ENCODE measurements around the gene SYT17.
A peak's percentile ranks its signal among the peaks of the same experiment; 100 is the strongest.

Gene SYT17

DNA sequence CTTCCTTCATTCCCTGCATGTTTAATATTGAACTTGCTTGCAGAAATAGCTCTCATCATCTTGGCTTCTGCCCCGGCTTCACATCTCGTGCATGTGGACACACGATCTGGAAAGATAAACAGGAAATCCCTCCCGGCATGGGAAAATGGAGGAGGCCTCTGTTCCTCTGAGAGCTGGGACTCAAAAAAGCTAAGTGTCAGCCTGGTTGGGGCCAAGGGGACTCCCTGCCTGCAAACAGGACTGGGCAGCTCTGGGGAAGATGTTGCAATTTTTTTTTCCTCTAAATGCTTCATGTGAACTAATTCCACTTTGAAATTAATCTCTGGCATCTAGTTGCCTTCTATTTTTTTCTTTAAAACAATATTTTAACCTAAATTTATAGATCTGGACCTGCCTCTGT is 29.4 kb upstream of the SYT17 start:
- TF ChIP-seq, protein P1, sequence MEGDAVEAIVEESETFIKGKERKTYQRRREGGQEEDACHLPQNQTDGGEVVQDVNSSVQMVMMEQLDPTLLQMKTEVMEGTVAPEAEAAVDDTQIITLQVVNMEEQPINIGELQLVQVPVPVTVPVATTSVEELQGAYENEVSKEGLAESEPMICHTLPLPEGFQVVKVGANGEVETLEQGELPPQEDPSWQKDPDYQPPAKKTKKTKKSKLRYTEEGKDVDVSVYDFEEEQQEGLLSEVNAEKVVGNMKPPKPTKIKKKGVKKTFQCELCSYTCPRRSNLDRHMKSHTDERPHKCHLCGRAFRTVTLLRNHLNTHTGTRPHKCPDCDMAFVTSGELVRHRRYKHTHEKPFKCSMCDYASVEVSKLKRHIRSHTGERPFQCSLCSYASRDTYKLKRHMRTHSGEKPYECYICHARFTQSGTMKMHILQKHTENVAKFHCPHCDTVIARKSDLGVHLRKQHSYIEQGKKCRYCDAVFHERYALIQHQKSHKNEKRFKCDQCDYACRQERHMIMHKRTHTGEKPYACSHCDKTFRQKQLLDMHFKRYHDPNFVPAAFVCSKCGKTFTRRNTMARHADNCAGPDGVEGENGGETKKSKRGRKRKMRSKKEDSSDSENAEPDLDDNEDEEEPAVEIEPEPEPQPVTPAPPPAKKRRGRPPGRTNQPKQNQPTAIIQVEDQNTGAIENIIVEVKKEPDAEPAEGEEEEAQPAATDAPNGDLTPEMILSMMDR (IDR thresholded peaks at IDR 0.05; ENCODE audit: control insufficient read depth, extremely low read depth, insufficient read depth) = no peak
- H3K4me3 ChIP-seq (ENCODE audit: low read depth, low read length) = no peak overlapping the region
- peak; percentile 40 for DNase-seq (ENCODE audit: low read depth)

DNA sequence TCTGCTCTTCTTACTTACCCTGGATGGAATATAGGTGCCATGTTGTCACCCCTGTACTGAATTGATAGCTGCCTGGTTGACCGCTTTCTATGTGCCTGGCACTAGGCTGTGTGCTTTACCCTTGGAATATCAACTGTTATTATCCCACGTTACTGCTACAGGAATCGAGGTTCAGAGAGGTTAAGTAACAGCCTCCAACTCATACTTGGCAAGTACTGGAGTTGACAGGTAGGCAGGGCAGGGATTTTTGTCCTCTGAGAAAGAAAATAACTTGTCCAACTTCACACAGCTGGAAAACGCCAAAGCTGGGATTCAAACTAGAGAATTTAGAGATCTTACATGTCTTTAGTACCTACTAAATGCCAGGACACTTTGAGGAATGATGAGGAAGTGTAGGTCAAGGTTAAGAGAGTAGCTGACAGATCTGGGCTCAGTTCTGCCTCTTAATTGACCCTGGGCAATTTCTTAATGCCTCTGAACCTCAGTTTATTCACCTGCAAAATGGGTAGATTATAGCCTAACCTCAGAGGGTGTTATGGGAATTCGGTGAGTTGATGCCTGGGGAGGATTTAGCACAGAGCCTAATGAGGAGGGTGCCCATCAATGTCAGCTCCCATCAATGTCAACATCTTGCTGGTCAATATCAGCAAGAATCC is 28.5 kb upstream of the SYT17 start:
- no peak overlapping the region for H3K4me3 ChIP-seq (ENCODE audit: low read depth, low read length)
- DNase-seq (ENCODE audit: low read depth) = no peak
- TF ChIP-seq, protein P1 (IDR thresholded peaks at IDR 0.05; ENCODE audit: control insufficient read depth, extremely low read depth, insufficient read depth) = no peak

DNA sequence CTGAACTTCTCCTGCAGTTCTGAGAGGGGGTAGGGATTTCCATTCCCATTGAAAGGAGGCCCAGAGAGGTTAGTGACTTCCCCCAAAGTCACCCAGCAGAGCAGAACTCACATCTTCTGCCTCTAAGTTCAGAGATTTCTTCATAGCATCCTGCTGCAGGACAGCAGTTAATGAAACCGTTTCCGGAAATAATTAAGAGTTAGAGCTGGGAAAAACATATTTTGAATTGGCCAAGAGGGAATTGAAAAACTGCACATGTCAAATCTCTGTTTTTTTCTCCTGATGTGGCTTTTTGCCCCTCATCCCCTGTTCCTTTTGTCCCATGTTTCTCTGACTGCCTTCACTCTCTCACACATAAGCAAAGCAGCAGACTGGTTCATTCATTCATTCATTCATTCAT is 27.6 kb upstream of the SYT17 start:
- DNase-seq (ENCODE audit: low read depth) = no peak
- no peak overlapping the region for H3K4me3 ChIP-seq (ENCODE audit: low read depth, low read length)
- TF ChIP-seq, protein P1 (IDR thresholded peaks at IDR 0.05; ENCODE audit: control insufficient read depth, extremely low read depth, insufficient read depth) = no peak

- TF ChIP-seq, protein P1 (IDR thresholded peaks at IDR 0.05; ENCODE audit: control insufficient read depth, extremely low read depth, insufficient read depth) = no peak
These were observed 25.0 kb upstream of the SYT17 start for GRCh38 chr16:19142939-19143598.

DNA sequence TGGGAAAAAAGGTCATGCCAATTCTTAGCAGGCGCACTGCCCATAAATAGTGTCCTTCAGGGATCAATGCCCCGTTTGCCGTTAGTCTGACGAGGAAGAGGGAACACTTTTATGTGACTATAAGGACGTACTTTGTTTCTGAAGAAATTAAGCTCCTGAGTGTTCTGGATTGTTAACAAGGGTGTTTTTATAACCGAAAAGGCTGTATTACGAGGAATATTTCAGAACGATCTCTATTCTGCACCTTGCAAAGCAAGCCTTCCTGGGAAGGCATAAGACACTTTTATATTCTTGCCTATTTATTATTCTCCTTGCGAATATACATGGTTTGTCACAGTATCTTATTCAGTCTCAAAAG is 24.5 kb upstream of the SYT17 start:
- TF ChIP-seq, protein P1 (IDR thresholded peaks at IDR 0.05; ENCODE audit: control insufficient read depth, extremely low read depth, insufficient read depth) = no peak
- H3K4me3 ChIP-seq (ENCODE audit: low read depth, low read length) = no peak overlapping the region
- no peak for DNase-seq (ENCODE audit: low read depth)

More at GRCh38 chr16:19142939-19143598, 25.0 kb upstream of the SYT17 start:
- no peak for DNase-seq (ENCODE audit: low read depth)
- H3K4me3 ChIP-seq (ENCODE audit: low read depth, low read length) = no peak overlapping the region

DNA sequence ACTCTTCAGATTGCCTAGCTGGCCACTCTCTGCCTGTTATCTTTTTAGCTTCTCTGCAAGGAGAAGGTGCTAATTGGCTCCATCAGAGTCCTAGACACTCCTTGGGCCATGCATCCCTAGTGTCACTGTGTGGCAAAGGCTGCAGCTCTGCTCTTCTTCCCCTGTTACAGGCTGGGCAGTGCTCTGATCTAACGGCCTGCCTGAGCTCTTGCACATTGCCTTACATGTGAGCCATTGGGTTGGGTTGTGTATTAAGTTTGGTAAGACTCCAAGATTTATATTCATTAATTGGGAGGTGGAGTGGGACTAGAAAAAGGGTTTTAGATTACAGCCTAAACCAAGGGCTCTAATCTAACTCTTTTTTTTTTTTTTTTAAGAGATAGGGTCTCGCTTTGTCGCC is 23.0 kb upstream of the SYT17 start:
- no peak for DNase-seq (ENCODE audit: low read depth)
- TF ChIP-seq, protein P1 (IDR thresholded peaks at IDR 0.05; ENCODE audit: control insufficient read depth, extremely low read depth, insufficient read depth) = no peak

DNA sequence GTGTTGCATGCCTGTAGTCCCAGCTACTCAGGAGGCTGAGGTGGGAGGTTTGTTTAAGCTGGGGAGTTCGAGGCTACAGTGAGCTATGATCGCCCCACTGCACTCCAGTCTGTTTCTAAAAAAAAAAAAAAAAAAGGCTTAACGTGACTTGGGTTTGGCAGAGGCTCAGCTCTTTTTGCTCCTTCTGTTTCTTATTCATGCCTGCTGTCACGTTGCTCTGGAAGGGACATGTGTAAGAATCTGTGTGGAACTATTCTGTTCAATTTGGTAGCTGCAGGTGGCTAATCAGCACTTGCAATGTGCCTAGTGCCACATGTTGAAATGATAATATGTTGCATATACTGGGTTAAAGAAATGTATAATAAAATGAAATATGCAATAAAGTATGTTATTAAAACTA is 20.9 kb upstream of the SYT17 start:
- no peak for DNase-seq (ENCODE audit: low read depth)
- TF ChIP-seq, protein P1 (IDR thresholded peaks at IDR 0.05; ENCODE audit: control insufficient read depth, extremely low read depth, insufficient read depth) = no peak
- no peak overlapping the region for H3K4me3 ChIP-seq (ENCODE audit: low read depth, low read length)

More for the DNA sequence above, 23.0 kb upstream of the SYT17 start:
- H3K4me3 ChIP-seq (ENCODE audit: low read depth, low read length) = no peak overlapping the region

All from LNCaP clone FGC (cell line).